ENCODE results near the gene GRPEL1. TPM values are rescaled to one million over a fixed set of nuclear protein-coding genes. Genes with fewer than 3 reads are reported as not detected.

Gene GRPEL1
- total and polyA plus RNA-seq, 2 of the 13 experiments (the other 11 are each of a cell fraction or from before 2014, with no cell fraction given): 32.3 to 141 TPM

DNA sequence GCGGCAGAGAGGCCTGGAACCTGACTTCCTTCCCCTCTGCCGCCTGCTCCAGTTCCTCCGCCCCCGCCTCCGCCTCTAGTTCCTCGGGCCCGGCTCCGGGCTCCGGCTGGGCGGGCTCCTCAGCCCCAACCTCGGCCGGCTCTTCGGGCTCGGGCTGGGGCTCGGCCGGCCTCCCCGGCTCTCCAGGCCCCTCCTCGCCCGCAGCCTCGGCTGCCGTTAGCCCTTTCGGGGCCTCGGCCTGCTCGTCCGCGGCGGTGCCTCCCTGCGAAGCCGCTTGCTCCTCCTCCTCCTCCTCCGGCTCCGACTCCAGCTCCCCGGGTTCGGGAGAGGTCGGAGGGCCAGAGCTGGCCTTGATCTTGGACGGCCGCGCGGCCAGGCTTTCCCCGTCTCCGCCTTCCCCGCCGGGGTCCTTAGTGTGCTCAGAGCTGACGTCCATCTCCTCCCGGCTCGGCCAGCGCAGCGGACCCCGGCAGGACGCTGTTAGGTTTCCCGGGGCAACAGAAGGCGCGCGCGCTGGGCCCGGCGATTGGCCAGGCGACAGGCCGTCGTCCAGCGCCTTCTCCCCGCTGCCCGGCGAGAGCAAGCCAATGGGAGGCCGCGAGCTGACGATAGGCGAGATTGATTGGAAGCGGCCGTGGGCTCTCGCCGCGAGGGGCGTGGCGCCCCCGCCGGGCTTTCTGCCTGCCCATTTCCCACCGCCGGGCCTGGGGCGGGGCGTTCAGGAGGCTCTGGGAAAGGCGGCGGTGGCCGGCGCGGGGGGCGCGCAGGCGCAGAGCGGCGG, 25.2 kb downstream of the GRPEL1 start (continued):
- TF ChIP-seq, protein P1, sequence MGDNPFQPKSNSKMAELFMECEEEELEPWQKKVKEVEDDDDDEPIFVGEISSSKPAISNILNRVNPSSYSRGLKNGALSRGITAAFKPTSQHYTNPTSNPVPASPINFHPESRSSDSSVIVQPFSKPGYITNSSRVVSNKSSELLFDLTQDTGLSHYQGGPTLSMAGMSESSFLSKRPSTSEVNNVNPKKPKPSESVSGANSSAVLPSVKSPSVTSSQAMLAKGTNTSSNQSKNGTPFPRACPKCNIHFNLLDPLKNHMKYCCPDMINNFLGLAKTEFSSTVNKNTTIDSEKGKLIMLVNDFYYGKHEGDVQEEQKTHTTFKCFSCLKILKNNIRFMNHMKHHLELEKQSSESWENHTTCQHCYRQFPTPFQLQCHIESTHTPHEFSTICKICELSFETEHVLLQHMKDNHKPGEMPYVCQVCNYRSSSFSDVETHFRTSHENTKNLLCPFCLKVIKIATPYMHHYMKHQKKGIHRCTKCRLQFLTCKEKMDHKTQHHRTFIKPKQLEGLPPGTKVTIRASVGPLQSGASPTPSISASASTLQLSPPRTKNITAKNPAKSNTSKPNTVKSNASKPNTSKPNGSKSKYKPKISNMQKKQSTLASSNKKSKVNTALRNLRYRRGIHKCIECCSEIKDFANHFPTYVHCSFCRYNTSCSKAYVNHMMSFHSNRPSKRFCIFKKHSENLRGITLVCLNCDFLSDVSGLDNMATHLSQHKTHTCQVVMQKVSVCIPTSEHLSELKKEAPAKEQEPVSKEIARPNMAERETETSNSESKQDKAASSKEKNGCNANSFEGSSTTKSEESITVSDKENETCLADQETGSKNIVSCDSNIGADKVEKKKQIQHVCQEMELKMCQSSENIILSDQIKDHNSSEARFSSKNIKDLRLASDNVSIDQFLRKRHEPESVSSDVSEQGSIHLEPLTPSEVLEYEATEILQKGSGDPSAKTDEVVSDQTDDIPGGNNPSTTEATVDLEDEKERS (CRISPR knock-in tag; IDR thresholded peaks at IDR 0.05): no peak
- TF ChIP-seq, protein P2, sequence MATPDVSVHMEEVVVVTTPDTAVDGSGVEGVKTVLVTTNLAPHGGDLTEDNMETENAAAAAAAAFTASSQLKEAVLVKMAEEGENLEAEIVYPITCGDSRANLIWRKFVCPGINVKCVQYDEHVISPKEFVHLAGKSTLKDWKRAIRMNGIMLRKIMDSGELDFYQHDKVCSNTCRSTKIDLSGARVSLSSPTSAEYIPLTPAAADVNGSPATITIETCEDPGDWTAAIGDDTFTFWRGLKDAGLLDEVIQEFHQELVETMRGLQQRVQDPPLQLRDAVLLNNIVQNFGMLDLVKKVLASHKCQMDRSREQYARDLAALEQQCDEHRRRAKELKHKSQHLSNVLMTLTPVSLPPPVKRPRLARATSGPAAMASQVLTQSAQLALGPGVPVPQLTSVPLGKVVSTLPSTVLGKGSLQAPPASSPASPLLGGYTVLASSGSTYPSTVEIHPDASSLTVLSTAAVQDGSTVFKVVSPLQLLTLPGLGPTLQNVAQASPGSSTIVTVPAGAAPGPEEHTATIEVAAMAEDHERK (CRISPR knock-in tag; IDR thresholded peaks at IDR 0.05; ENCODE audit: low read depth): no peak
- TF ChIP-seq PRMT3 (CRISPR knock-in tag; IDR thresholded peaks at IDR 0.05; ENCODE audit: borderline replicate concordance, low read depth): no peak
- no peak for TF ChIP-seq CBX5 (CRISPR knock-in tag; IDR thresholded peaks at IDR 0.05; ENCODE audit: borderline replicate concordance)
- TF ChIP-seq SP140L (CRISPR knock-in tag; IDR thresholded peaks at IDR 0.05; ENCODE audit: borderline replicate concordance): no peak
- TF ChIP-seq AKAP8 (CRISPR knock-in tag; IDR thresholded peaks at IDR 0.05): no peak
- no peak for TF ChIP-seq ZNF34 (CRISPR knock-in tag; IDR thresholded peaks at IDR 0.05; ENCODE audit: borderline replicate concordance)
- no peak for TF ChIP-seq AGO1 (IDR thresholded peaks at IDR 0.05; ENCODE audit: low read depth, low read length, poor library complexity, severe bottlenecking)
- no peak; the same call in 1 of the 2 replicates for TF ChIP-seq NFKB2 (CRISPR knock-in tag; IDR thresholded peaks at IDR 0.05; ENCODE audit: borderline replicate concordance)
- TF ChIP-seq DR1 (CRISPR knock-in tag; IDR thresholded peaks at IDR 0.05): no peak; the same call in 1 of the 2 replicates
- TF ChIP-seq ZNF782 (CRISPR knock-in tag; IDR thresholded peaks at IDR 0.05; ENCODE audit: borderline replicate concordance): no peak
- no peak for TF ChIP-seq SOX5 (CRISPR knock-in tag; IDR thresholded peaks at IDR 0.05; ENCODE audit: borderline replicate concordance)
- no peak for TF ChIP-seq XBP1 (CRISPR knock-in tag; IDR thresholded peaks at IDR 0.05)
- no peak for TF ChIP-seq FOXK1 (CRISPR knock-in tag; IDR thresholded peaks at IDR 0.05; ENCODE audit: borderline replicate concordance, low read depth)
- no peak for TF ChIP-seq JUN (CRISPR knock-in tag; IDR thresholded peaks at IDR 0.05)
- TF ChIP-seq ZNF30 (CRISPR knock-in tag; IDR thresholded peaks at IDR 0.05): no peak
- TF ChIP-seq SIX4 (CRISPR knock-in tag; IDR thresholded peaks at IDR 0.05): no peak
- TF ChIP-seq, protein P3, sequence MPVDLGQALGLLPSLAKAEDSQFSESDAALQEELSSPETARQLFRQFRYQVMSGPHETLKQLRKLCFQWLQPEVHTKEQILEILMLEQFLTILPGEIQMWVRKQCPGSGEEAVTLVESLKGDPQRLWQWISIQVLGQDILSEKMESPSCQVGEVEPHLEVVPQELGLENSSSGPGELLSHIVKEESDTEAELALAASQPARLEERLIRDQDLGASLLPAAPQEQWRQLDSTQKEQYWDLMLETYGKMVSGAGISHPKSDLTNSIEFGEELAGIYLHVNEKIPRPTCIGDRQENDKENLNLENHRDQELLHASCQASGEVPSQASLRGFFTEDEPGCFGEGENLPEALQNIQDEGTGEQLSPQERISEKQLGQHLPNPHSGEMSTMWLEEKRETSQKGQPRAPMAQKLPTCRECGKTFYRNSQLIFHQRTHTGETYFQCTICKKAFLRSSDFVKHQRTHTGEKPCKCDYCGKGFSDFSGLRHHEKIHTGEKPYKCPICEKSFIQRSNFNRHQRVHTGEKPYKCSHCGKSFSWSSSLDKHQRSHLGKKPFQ (CRISPR knock-in tag; IDR thresholded peaks at IDR 0.05; ENCODE audit: insufficient replicate concordance): no peak
- TF ChIP-seq HHEX (CRISPR knock-in tag; IDR thresholded peaks at IDR 0.05): no peak
- no peak for TF ChIP-seq ZSCAN30 (CRISPR knock-in tag; IDR thresholded peaks at IDR 0.05)
- TF ChIP-seq ZNF44 (CRISPR knock-in tag; IDR thresholded peaks at IDR 0.05): no peak
- no peak for TF ChIP-seq EP300 (IDR thresholded peaks at IDR 0.05; ENCODE audit: low read depth in 2 of 2, low read length in 2 of 2)
- no peak for TF ChIP-seq EP300 (CRISPR knock-in tag; IDR thresholded peaks at IDR 0.05; ENCODE audit: borderline replicate concordance)
- TF ChIP-seq, protein P4, sequence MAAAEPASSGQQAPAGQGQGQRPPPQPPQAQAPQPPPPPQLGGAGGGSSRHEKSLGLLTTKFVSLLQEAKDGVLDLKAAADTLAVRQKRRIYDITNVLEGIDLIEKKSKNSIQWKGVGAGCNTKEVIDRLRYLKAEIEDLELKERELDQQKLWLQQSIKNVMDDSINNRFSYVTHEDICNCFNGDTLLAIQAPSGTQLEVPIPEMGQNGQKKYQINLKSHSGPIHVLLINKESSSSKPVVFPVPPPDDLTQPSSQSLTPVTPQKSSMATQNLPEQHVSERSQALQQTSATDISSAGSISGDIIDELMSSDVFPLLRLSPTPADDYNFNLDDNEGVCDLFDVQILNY (CRISPR knock-in tag; conservative IDR thresholded peaks at IDR 0.05): peak; percentile 44; the same call in 1 of the 2 replicates

Measured in HepG2 (cell line).